Subcutaneous adipose tissue (tissue), 4 donors: Measurements from ENCODE around the gene KIRREL3. TPM values are rescaled to one million over a fixed set of nuclear protein-coding genes. Genes with fewer than 3 reads are reported as not detected.

Experiments used
- CTCF ChIP-seq: fragments of 450-650 bp; IDR thresholded peaks from one replicate; pipeline ENCODE4 v1.5.1; 2016; ENCODE audit warnings: low read depth, mild to moderate bottlenecking, control low read depth, antibody characterized with exemption, moderate library complexity
- total RNA-seq, 4 donors: library from RNA; depleted of rRNA; stranded (reverse); fragments of >200 nt; gene quantifications; one replicate each; pipeline ENCODE4 v1.1.0, GENCODE V29; 2016

Gene KIRREL3
- total RNA-seq, 4 donors from 2014 or later, result not detected

GRCh38 chr11:126474220-126474619, 526.4 kb downstream of the KIRREL3 start:
- no peak for TF ChIP-seq CTCF

GRCh38 chr11:126473269-126473668, 527.3 kb downstream of the KIRREL3 start:
- TF ChIP-seq CTCF, result no peak

GRCh38 chr11:126469311-126469710, 531.3 kb downstream of the KIRREL3 start:
- TF ChIP-seq CTCF, result no peak

GRCh38 chr11:126468102-126468521, 532.5 kb downstream of the KIRREL3 start:
- TF ChIP-seq CTCF, result no peak

GRCh38 chr11:126467471-126467870, 533.1 kb downstream of the KIRREL3 start:
- no peak for TF ChIP-seq CTCF

- TF ChIP-seq CTCF, result no peak
These were observed 533.6 kb downstream of the KIRREL3 start for GRCh38 chr11:126467046-126467370.

GRCh38 chr11:126466236-126467045, 534.1 kb downstream of the KIRREL3 start:
- TF ChIP-seq CTCF, result no peak
